HG03521 (cell line): ENCODE measurements around the gene PARD3.

Experiments used
- ATAC-seq: cut with Tn5 transposase; IDR thresholded peaks from one replicate; pipeline ENCODE4 v1.9.1; 2021; ENCODE audit warnings: mild to moderate bottlenecking, moderate library complexity; ENCODE audit not compliant: unreplicated experiment

Gene PARD3

DNA sequence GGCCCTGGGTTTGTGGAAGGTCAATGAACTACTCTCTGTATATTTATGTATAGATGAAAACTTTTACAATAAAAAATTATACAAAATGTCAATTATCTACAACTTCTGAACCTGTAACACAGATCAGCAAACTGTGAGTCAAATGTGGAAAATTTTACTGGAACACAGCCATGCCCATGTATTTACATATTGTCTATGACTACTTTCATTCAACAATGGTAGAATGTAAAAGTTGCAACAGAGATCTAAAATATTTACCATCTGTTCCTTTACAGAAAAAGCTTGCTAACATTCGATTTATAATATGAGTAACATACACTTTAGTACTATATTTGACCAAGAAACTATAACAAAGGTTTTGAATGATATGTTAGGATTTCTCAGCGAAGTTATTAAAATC is 481.6 kb downstream of the PARD3 start:
- no peak for ATAC-seq

DNA sequence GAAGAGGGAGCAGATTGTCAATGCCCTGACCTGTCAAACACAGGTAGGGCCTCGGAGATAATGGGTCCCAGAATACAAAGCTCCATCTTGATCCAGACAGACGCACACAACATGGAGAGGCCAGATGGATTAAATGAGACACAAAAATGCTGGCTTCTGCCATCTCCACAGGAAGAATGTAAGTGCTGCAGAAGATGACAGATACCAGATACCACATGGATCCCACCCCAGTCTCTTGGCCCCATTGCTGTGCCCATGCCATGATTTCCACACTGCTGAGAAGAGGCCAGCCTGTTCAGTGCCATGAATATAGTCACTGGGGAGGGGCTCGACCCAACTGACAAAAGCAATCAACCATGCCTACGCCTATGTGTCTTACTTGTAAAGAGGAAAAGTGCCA is 487.9 kb downstream of the PARD3 start:
- ATAC-seq: no peak

DNA sequence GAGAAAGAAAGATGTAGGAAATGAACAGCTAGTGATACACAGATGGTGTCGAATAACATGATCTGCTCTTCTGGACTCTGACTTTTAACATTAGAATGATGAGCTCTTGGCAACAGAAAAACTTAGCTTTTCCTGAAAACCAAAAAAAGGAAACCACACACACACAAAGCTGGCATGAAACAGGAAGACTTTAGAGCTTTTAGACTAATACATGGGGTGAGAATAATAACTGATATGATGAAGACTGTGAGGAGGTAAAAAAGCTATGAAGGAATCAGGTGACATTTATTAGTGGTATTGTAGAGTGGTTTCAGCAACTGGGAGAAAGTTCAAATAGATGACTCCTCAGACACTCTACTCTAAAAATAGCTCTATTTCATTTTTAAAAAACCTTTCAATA is 491.9 kb downstream of the PARD3 start:
- ATAC-seq: no peak

DNA sequence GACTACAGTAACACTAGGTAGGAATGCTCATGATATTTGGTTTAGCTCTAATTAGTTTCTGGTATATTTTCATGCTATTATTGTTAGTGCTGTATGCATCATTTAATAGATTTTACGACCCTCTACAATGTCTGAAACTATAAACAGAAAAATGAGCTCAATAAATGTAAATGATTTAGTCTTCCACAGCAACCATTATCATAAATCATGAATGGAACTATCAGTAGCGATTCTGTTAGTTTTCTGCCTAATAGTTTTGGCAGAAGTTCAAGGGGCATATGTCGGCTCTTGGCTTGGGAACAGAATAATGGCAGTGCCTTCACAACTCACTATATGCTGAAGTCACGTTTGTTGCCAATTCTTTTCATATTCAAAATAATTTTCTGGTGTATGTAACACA is 494.8 kb downstream of the PARD3 start:
- no peak for ATAC-seq

DNA sequence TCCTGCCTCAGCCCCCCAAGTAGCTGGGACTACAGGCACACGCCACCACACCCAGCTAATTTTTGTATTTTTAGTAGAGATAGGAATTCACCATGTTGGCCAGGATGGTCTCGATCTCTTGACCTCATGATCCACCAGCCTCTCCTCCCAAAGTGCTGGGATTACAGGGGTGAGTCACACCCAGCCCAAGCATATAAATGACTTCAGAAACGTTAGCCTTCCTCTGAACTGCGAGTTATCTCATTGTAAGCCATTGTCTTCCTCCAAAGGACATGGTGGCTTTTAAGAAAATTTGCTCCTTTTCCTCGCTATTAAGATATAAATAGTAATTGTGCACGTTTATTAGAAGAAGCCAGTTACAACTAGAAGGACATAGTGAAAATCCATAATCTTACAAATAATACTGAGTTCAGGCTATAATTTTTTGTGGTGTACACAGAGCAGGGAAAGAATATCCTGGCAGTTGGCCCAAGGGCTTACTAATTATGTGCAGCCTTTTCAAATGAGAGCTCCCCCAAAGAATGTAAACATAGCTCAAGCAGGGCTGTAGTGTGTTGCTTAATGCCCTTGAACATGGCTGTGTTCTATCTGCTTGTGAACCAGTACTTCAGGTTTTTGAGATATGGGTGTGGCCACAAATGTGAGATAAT is 495.8 kb downstream of the PARD3 start:
- ATAC-seq: no peak

DNA sequence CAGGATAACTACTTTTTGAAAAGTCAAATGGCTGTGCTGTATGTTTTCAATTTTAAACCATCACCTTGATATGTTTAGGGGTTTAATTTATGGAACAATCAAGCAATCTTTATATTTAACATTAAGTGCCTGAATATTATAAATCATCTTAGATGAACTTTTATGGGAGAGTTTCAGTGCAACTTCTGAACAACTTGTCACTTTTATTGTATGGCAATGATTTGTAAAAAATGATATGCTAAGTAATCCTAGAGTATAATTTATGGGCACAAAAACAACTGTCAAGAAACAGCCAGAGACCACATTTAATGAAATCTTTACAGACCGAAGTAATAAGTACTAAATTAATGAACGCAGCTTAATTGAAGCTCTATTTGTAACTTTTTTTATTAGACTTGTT is 498.9 kb downstream of the PARD3 start:
- no peak for ATAC-seq

DNA sequence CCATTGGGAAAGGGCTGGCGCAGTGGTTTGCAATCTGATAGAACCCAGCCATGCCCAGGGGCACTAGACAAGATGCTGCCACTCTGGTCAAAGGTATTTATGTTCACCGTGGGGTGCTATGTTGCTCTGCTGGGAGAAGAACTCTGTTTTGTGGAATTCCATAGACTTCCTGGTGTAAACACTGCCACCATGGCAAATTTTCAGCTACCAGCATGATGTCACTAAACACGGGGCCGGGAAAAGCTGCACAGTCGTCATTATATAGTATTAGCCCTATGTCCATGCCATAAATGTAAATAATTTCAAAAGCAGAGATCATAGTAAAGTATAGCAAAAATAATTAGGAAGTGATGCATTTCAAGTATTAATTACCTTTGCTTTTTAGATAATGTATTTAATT is 500.6 kb downstream of the PARD3 start:
- no peak for ATAC-seq

DNA sequence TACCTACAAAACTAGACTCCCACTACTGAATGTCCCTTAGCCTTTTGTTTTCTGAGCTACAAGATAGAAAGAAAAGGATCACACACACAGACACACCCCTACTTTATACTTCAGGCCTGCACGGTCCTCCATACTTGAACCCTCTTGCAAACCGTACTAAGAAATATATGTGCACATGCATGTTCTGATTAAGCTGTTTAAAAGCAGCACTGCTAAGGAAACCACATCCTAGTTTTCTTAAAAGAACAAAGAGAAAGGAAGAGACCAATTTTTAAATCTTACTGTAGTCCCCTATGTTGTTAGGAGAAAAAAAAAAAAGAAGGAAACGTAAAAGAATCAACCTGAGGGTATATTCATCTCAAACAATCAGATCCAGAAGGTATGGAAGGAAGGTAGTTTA is 501.2 kb downstream of the PARD3 start:
- ATAC-seq: no peak

DNA sequence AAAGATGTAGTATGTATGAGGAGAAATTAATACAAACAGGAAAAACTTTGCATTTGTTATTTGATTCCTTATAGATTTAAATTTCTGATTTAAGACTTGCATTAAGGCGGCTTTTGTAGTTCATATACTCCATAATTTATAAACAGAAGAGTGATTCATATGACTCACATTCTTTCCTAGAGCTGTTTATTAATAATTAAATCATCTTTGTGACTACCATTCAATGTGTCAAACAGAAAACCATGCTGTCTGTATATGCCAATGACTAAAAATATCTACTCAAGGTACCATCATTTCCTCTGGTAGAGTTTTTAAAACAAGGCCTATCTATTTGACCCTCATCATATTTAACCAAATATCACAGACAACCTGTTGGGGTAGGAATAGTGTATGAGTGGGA is 501.7 kb downstream of the PARD3 start:
- ATAC-seq: no peak

DNA sequence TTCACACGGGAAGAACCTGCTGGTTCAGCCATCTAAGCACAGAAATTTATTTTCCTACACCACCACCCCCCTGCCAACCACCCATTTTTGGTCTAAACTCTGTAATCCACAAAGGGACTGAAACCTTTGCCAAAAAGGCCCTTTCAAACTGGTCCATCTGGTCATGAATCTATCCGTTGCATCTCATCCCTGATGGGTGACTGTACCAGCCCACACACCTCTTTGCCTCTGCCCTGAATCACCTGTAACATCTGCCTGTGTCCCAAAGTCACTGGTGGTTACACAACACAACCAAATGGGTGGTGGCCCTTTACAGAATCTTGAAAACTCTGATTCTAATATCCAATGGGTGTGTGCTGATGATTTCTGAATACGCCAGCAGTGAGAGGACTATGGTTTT is 503.4 kb downstream of the PARD3 start:
- ATAC-seq: no peak

DNA sequence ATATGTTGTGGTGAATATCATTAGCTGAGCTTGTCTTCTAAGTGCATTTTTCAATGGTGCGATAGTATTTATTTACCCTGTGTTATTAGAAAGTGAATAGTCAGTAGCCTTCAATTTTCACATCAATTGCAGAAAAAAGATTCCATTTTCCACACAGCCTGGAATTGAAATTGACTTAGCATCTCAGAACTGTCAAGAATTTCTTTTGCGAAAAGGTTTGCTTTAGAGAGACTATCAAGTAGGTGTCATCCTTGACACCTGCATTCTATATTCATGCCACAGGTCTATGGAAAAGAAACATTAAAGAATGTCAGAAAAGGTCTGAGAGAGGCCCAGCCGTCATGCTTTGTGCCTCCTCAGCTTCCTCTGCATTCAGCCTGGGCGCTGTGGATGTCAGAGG is 504.9 kb downstream of the PARD3 start:
- no peak for ATAC-seq

DNA sequence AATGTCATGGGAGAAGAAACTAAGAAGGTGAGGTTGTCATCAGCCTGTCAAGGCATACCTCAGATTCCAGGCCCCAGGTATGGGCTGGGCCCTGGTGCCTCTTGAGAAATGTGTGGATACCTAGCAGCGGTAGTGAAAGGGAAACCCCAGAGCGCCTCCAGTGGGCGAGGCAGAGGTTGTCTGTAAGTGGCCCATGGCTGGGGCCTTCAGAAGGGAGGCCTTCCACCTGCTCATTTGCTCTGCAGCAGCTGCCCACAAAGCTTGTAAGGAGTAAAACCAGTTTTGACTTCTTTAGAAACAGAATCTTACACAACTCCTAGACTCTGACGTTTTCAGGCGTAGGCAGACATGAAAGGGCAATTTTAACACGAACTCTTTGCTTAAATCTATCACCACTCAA is 509.9 kb downstream of the PARD3 start:
- ATAC-seq: peak; percentile 58

DNA sequence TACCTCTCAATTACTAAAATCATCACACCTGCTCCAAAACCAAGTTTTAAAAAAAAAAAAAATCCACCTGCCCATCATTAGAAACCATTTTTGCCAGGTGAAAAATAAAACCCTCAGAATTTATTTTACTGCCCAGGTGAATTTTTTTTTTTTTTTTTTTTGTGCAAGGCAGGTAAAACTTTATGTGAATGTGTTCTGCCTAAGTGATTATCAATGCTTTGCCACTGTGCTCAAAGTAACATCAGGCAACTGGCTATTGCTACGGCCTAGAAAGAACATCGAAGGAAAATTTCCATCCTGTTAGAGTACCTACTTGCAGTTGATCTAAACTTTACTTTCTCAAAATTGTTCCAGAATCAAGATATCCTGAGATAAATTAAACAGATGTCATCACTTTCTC is 512.1 kb downstream of the PARD3 start:
- no peak for ATAC-seq

DNA sequence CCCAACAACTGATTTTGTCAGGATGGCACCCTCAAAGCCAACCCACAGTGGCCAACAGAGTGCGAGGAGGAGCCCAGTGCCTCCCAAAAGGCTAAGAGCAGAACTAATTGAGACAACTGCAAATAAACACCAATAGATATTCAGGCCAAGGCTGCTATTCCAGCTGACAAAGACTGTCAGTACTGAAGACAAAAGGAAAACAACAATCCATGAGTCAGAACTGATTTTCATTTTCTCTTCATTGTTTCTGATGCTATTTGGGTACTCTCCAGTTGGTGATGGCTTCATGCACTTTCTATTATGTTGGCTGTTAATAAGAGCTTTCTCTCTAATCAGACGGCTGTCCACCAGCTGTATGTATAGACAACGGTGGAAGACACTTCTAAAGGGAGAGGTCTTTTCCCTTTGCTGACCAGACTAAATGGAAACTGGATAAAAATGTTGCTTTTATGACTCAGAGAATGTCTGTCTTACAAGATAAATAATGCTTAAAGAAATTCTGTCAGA is 515.9 kb downstream of the PARD3 start:
- ATAC-seq: no peak

DNA sequence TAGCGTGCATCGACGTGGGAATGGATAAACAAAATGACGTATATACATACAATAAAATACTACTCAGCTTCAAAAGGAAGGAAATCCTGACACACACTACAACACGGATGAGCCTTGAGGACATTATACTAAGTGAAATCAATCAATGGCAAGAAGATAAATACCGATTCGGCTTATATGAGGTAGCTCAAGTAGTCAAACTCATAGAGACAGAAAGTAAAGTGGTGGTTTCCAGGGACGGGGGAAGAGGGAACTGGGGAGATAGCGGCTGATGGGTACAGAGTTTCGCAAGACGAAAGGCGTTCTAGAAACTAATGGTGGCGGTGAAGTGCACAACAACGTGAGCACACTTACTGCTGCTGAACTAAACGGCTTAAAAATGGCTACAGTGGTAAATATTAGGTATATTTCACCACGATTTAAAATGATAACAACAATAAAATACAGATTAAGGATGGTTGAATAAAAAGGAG is 516.7 kb downstream of the PARD3 start:
- ATAC-seq: no peak

DNA sequence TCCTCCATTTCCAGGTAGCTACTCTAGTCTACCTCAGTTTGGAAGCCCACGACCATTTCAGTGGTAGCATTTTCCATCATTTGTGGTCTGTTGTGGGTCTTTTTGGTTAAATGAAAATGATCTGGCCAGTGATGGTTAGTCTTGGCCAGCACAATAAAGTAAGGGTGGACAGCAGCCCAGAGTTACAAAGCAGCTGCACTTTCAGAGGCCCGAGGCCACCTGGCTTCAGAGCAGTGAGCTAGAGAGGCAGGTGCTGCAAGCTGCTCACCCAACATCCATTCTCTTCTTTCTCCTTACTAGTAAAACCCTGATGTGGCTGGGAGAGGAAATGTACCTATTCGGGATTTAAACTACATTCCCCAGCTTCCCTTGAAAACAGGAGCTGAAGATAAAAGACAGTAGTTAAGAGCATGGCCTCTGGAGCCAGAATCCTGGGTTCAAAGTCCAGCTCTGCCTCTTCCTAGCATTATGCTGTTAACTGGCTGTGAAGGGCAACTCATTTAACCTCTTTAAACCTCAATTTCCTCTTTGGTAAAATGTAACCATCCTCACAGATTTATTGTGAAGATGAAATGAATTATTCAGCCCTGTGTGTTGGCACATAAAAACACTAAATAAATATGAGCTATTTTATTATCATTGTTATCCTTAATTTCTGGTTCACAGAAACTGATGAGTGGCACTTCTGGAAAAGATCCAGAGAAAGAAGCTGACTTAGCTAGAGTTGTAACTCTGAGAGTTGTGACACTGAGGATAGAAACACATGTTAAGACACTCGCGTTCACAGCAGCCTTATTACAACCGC is 517.4 kb downstream of the PARD3 start:
- no peak for ATAC-seq

DNA sequence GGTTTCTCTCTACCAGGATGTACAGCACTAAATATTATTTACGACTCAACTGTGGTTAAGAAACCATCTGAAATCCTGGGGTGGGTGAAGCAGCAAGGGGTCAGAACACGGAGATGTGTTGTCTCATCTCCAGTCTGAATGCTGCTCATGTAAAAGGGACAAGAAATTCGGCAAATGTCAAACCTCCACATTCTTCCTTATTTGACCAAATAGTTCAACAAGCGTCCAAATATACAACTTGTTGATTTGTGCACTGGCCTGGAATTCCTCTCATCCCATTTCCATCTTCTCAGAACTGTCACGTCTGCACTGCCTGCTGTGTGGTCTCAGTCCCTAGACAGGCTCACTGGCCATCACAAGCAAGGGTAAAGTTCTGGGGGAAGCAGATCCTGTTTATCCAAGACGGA is 520.0 kb downstream of the PARD3 start:
- no peak for ATAC-seq

DNA sequence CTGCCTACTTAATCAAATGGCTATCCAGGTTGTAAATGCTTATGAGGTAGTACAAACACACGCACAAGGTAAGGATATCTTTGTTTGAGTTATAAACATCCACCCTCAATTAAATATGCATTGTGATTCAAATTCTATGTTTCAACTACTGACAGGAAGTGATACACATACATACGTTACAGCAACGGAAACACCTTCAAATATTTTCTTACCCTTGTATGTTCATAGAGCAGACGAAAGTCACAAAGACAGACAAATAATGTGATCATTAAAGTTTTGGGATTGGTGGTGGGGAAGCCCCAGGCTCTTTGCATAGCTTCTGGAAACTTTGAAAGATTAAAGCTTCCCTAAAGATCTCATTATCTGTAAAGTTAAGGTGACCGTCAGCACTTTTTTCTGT is 521.0 kb downstream of the PARD3 start:
- ATAC-seq: no peak

DNA sequence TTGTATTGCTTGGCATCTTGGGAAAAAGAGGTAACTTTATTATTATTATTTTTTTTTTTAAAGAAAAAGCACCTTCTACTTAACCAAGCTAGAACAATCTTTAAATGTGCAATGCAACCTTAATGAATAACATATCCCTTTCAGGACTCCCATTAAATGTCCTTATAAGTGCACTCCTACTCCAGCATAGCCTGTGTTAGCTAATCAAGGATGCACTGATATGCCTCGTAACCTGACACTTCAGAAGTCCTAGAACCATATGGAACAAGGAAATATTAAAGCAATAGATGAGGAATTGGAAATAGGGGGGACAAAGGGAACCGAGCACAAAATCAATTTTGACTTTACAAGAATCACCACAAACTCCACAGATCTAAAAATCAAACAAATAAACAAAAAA is 522.4 kb downstream of the PARD3 start:
- no peak for ATAC-seq

DNA sequence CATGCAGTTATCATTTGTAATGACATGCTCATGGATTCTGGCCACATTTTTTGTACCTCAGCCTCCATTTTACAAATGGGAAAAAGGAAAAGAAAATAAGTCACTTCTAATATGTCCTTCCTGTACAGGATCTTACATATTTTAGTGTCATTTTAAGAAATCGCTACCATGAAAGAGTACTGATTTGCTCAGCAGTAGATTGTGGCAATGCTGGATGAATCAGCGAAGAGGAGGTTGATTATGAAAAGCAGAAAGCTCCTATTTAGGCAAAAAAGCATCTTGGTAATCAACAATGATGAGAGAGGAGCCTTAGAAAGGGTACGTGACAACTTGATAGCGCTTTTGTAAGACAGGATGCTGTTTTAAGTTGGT is 522.9 kb downstream of the PARD3 start:
- no peak for ATAC-seq

DNA sequence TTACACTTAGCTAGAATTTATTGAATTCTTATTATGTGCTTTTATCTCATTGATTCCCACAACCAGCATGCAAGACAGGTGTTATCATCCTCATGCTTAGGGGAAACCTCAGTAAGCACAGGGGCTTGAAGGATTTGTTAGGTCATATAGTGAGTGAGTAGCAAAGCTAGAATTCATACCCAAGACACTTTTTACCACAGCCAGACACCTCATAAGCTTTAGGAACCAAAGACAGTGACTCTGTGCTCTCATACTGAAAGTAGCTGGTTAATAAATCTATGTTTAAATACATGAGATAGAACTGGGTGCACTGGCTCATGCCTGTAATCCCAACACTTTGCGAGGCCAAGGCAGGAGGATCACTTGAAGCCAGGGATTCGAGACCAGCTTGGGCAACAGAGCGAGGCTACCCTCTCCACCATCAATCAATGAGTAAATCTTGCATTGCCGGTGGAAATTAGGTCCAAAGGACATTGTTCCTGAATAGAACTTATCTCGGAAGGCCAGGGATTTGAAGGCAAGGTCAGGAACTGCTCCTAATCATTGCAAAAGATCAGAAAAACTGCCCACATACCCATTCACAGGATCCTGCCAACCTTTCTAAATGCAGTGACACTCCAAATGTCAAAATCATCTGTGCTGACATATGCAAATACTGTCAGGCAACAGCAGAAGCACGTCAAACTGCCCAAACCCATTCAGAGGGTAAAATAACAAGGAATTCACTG is 523.5 kb downstream of the PARD3 start:
- peak; percentile 65 for ATAC-seq
